ENCODE data around the gene TMEM212. TPM values are rescaled to one million over a fixed set of nuclear protein-coding genes. Genes with fewer than 3 reads are reported as not detected.
"Not testable (repeated sequence)": the region's sequence is repeated elsewhere in the genome, so short reads cannot be mapped to it uniquely, and the experiment has no call there.

TMEM212 gene
- total and polyA plus RNA-seq, 2 experiments from 2014 or later: not detected

DNA sequence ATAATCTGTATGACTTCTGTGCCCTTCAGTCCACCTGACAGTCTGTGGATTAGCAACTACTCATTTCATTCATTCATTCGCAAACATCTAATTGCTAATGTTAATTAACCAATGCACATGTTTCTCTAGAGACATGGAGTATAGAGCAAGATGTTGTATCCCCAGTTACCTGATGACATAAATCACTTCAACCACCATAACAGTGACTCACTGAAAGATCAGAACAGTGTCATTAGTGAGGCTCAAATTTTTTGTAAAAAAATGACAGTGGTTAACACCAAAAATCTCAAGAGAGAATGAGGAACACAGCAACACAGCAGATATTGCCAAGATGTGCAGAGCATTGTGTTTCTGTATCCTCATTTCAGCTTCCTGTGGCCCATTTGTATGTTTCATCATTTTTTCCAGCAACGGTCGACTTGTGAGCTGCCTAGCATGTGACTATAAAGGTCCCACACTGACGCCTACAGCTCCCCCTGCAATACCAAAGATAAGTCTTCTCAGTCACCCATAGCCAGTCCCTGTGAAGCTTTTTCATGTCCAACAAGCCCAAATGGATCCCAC lies 29.2 kb upstream of the TMEM212 start:
- Histone ChIP-seq H3K9me3 (ENCODE audit: low read depth) (no peaks in the 10 kb centered on the region), H3K36me3 (no peaks in the 10 kb centered on the region), H3K27me3 (no peaks in the 10 kb centered on the region), H3K4me3 (no peak overlapping the region), H3K27ac (no peak overlapping the region), H3K4me1 (ENCODE audit: low read depth) (peaks cover 5% of the 10 kb centered on the region)
- peak in 1 of 2 donors; percentile 79 for DNase-seq (ENCODE audit: low read depth in 1 of 2, low spot score in 1 of 2)
- TF ChIP-seq, protein P1, sequence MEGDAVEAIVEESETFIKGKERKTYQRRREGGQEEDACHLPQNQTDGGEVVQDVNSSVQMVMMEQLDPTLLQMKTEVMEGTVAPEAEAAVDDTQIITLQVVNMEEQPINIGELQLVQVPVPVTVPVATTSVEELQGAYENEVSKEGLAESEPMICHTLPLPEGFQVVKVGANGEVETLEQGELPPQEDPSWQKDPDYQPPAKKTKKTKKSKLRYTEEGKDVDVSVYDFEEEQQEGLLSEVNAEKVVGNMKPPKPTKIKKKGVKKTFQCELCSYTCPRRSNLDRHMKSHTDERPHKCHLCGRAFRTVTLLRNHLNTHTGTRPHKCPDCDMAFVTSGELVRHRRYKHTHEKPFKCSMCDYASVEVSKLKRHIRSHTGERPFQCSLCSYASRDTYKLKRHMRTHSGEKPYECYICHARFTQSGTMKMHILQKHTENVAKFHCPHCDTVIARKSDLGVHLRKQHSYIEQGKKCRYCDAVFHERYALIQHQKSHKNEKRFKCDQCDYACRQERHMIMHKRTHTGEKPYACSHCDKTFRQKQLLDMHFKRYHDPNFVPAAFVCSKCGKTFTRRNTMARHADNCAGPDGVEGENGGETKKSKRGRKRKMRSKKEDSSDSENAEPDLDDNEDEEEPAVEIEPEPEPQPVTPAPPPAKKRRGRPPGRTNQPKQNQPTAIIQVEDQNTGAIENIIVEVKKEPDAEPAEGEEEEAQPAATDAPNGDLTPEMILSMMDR (IDR thresholded peaks at IDR 0.05; ENCODE audit: low read depth, low read length): no peak

DNA sequence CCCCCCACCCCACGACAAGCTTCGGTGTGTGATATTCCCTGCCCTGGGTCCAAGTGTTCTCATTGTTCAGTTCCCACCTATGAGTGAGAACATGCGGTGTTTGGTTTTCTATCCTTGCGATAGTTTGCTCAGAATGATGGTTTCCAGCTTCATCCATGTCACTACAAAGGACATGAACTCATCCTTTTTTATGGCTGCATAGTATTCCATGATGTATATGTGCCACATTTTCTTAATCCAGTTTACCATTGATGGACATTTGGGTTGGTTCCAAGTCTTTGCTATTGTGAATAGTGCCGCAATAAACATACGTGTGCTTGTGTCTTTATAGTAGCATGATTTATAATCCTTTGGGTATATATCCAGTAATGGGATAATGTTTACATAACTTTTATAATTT lies 28.5 kb upstream of the TMEM212 start:
- not testable (repeated sequence) for H3K27me3 ChIP-seq

DNA sequence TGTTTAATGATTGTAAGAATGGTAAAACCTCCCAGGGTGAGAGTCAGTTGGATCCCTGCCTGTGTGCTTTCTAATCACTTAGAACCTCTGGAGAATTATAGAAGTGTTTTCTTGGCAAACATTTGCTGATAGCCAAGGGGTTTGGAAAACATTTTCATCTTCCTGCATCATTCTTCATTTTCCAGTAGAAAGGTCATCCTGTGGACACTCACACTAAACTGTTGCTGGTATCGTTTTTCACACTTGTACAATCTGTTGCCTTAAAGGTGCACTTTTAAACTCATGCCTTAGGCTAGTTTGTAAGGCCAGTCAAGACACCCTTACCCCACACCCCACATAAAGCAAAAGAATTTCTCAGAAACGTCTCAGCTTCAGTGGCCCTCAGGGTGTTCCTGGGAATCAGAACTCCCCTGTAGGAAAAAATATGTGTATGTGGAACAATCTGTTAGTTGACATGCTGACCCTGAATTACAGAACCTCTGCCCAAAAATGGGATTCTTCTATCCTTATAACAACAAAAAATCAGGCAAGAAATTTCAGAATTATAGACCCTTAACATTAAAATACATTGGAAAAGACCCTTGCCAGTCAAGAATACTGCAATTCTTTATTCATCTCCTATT lies 27.1 kb upstream of the TMEM212 start:
- Histone ChIP-seq H3K4me1 (ENCODE audit: low read depth) (peaks cover 9% of the 10 kb centered on the region), H3K27me3 (no peaks in the 10 kb centered on the region), H3K27ac (no peak overlapping the region), H3K36me3 (no peaks in the 10 kb centered on the region), H3K9me3 (ENCODE audit: low read depth) (no peaks in the 10 kb centered on the region), H3K4me3 (no peak overlapping the region)
- TF ChIP-seq, protein P1 (IDR thresholded peaks at IDR 0.05; ENCODE audit: low read depth, low read length): no peak
- DNase-seq (ENCODE audit: low read depth in 1 of 2, low spot score in 1 of 2): peak in 1 of 2 donors; percentile 83

More for the DNA sequence above, 28.5 kb upstream of the TMEM212 start:
- not testable (repeated sequence) for H3K4me1 ChIP-seq (ENCODE audit: low read depth); H3K36me3 ChIP-seq; H3K4me3 ChIP-seq; DNase-seq (ENCODE audit: low read depth in 1 of 2, low spot score in 1 of 2); H3K9me3 ChIP-seq (ENCODE audit: low read depth); H3K27ac ChIP-seq

DNA sequence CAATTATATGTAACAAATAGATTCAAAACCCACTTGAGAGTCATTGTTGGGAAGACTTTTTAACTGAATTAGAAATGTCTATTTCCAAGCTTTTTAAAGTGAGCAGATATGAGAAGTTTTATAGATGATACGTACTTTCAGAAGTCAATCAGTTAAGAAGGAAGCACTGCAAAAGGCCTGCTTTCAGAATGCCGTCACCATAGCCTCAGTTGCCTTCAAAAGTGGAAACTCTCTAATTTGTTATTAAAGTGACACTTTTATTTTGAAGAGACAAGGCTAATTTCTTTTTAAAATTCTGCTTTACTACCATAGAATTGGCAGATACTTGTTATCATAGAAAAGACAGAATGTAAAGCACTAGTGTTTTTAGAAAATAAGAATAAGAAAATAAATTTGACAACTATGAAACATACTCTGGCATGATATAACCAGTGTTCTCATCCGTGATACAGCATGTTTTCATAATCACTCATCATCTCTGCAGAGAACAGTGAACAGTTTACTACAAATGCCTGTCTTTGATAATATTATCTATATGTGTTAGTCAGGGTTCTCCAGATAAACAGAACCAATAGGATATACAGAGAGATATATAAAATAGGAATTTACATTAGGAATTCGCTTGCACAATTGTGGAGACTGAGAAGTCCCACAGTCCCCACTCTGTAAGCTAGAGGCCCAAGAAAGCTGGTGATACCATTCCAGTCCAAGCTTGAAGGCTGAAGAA lies 25.9 kb upstream of the TMEM212 start:
- no peak overlapping the region for H3K27ac ChIP-seq
- no peak overlapping the region for H3K4me3 ChIP-seq
- no peaks in the 10 kb centered on the region for H3K27me3 ChIP-seq
- no peaks in the 10 kb centered on the region for H3K36me3 ChIP-seq
- H3K4me1 ChIP-seq (ENCODE audit: low read depth): peaks cover 8% of the 10 kb centered on the region
- H3K9me3 ChIP-seq (ENCODE audit: low read depth): no peaks in the 10 kb centered on the region
- TF ChIP-seq, protein P1 (IDR thresholded peaks at IDR 0.05; ENCODE audit: low read depth, low read length): no peak
- DNase-seq (ENCODE audit: low read depth in 1 of 2, low spot score in 1 of 2): no peak

DNA sequence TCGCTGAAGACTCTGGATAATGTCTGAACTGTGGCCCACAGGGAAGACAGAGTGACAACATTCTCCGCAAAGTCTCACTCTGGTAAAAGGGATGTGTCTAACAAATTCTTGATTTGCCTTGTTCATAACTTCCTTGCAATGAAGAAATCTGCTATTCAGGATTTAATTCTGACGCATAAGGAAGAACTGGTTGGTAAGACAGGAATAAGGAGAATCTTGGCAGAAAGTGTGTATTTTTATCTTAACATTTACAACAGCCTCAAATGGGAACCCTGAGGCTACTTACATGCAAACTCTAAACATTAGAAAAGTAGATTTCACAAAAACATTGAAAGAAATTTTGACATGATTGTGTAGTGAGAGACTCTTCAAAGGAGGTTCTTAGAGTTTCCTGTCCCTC lies 22.1 kb upstream of the TMEM212 start:
- DNase-seq (ENCODE audit: low read depth in 1 of 2, low spot score in 1 of 2): peak in 1 of 2 donors; percentile 75
- Histone ChIP-seq H3K27me3 (no peaks in the 10 kb centered on the region), H3K27ac (no peak overlapping the region), H3K4me1 (ENCODE audit: low read depth) (peaks cover 8% of the 10 kb centered on the region), H3K9me3 (ENCODE audit: low read depth) (no peaks in the 10 kb centered on the region), H3K36me3 (no peaks in the 10 kb centered on the region), H3K4me3 (no peak overlapping the region)
- TF ChIP-seq, protein P1 (IDR thresholded peaks at IDR 0.05; ENCODE audit: low read depth, low read length): no peak

Measured in cardiac muscle cell (in vitro differentiated cells and primary cell).